Measurements from ENCODE around the gene RPL37. TPM values are rescaled to one million over a fixed set of nuclear protein-coding genes. Genes with fewer than 3 reads are reported as not detected.

The RPL37 gene
- 91.3 TPM for total RNA-seq

GRCh38 chr5:40834849-40835787 is at the start of gene RPL37:
TSS of gene RPL37 (minus strand) at chr5:40835222. CDS start at chr5:40835185, 37 bp downstream.

GRCh38 chr5:40841068-40841805 is 6.2 kb upstream of the RPL37 start, which contains the start of gene CARD6:
TSS of gene CARD6 (plus strand) at chr5:40841367. CDS start at chr5:40841383, 16 bp downstream.

GRCh38 chr5:40798012-40798800 is 36.8 kb downstream of the RPL37 start, which contains the start of gene PRKAA1:
TSS of gene PRKAA1 (minus strand) at chr5:40798374. CDS start at chr5:40798189, 185 bp downstream.

Other genes starting within 250 kb of the RPL37 start
- gene PTGER4, start 155.3 kb downstream of the RPL37 start, total RNA-seq = 8.5 TPM
- gene TTC33, start 79.3 kb downstream of the RPL37 start, total RNA-seq = 63.1 TPM
- 100 TPM for gene PRKAA1, start 36.8 kb downstream of the RPL37 start, total RNA-seq
- 2.3 TPM for gene CARD6, start 6.1 kb upstream of the RPL37 start, total RNA-seq
- gene C7, start 74.3 kb upstream of the RPL37 start, total RNA-seq = 7.5 TPM
- gene MROH2B, start 236.1 kb upstream of the RPL37 start, total RNA-seq = not detected